ENCODE measurements around the gene LIMS1.
"Not testable (repeated sequence)": the region's sequence is repeated elsewhere in the genome, so short reads cannot be mapped to it uniquely, and the experiment has no call there.

DNA sequence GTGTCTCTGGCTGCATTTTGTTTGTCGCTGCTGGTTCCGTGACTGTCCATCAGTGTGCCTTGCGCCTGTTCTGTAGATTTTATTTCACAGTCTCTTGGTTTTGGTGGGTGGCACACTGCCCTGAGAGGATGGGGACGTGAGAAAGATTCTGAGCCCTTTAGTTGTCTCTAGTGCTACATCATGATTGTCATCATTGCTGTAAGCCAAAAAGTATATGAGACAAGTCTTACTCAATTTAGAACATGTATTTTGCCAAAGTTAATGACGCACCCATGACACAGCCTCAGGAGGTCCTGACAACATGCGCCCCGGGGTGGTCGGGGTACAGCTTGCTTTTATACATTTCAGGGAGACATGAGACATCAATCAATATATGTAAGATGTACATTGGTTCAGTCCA, 119.2 kb downstream of the LIMS1 start:
- not testable (repeated sequence) for TF ChIP-seq CTCF, POLR2A (IDR thresholded peaks at IDR 0.05)
